Muscle of leg (tissue), 11 donors: Measurements from ENCODE around the gene MTMR6. TPM values are rescaled to one million over a fixed set of nuclear protein-coding genes. Genes with fewer than 3 reads are reported as not detected.

Experiments used
- DNase-seq: peaks from one replicate; pipeline ENCODE4 v3.0.0; 2013
- H3K27ac ChIP-seq: one replicate; pipeline ENCODE4 v1.5.1; 2013; ENCODE audit warnings: mild to moderate bottlenecking, low read length, control low read depth
- H3K27me3 ChIP-seq: one replicate; pipeline ENCODE4 v1.6.1; 2013; ENCODE audit warnings: low read length; ENCODE audit not compliant: control insufficient read depth, insufficient read depth
- H3K36me3 ChIP-seq: one replicate; pipeline ENCODE4 v1.6.1; 2013; ENCODE audit warnings: low read length; ENCODE audit not compliant: control insufficient read depth, insufficient read depth
- H3K4me1 ChIP-seq: one replicate; pipeline ENCODE4 v1.6.1; 2013; ENCODE audit warnings: low read length; ENCODE audit not compliant: control insufficient read depth, insufficient read depth
- H3K4me3 ChIP-seq: one replicate; pipeline ENCODE4 v1.5.1; 2013; ENCODE audit warnings: low read length, control low read depth
- H3K9me3 ChIP-seq: replicated peaks from 2 replicates; pipeline ENCODE4 v1.6.1; 2013; ENCODE audit warnings: low read depth, low read length; ENCODE audit not compliant: control insufficient read depth
- WGBS: methylation state at CpG from one replicate; pipeline ENCODE4 v1.1.5; 2013; ENCODE audit warnings: missing lambda C conversion rate; ENCODE audit not compliant: insufficient coverage; 5-methylcytosine and 5-hydroxymethylcytosine counted together
- polyA plus RNA-seq, 8 donors: library from polyadenylated mRNA; unstranded; fragments of 120-200 nt; gene quantifications; one replicate each; pipeline versions ENCODE4 v1.2.1 to v1.2.3, GENCODE V29; 2013; ENCODE audit warnings: inconsistent platforms in 1 of 8, low replicate concordance in 1 of 8; ENCODE audit not compliant: insufficient read length in 8 of 8, insufficient read depth in 1 of 8
- total RNA-seq: library from RNA; stranded (reverse); fragments of 120-200 nt; gene quantifications from one replicate; pipeline ENCODE4 v1.2.4, GENCODE V29; 2013

Gene MTMR6
- total and polyA plus RNA-seq, 9 donors, result 9.2 to 13.3 (median 11.4) TPM

DNA sequence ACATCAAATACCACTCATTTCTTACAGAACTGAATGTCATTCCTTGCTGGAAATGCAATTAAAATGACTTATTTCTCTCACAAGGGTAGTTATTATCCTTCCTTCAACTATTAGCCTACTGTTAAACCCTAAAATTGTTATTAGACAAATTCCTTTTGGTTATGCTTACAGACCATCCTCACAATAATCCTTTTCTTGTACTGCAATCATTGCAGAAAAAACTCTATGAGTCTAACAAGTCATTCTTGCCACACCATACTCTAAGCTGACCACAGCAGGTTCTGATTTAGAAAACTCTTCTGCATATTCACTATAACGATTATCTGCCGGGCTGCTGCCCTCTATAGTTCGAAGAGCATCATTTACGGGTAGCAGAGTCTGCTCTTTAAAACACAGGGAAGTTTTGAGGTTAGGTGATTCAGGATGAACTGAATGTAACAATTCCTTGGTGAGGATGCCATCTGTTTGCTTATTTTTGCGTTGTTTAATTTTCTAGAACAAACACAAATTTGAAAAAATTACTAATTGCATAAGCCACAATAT lies 38.2 kb downstream of the MTMR6 start:
- H3K9me3 ChIP-seq, result no peaks in the 10 kb centered on the region
- no peaks in the 10 kb centered on the region for H3K4me1 ChIP-seq
- no peak overlapping the region for H3K27ac ChIP-seq
- peak; percentile 57 for DNase-seq
- no peaks in the 10 kb centered on the region for H3K27me3 ChIP-seq
- no CpG with 5 or more reads among the region's 5 CpGs for WGBS
- no peak overlapping the region for H3K4me3 ChIP-seq
- peaks cover 5% of the 10 kb centered on the region for H3K36me3 ChIP-seq

DNA sequence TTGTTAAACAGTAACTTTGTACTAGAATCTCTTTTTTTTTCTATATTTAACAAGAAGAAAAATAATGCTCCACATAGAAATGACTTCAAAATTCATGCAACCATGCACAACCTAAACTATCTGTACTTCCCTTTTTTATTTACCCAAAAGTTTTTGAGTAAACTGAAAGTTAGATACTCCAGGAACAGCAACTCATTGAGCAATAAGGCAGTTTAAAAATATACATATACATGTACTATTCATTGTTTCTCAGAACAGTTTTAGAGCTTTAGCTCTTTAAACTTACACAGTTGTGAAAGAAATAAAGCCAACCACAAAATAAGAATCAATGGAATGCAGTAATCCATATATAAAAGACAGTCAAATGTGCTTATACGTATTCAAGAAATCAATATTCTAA lies 39.2 kb downstream of the MTMR6 start:
- no peaks in the 10 kb centered on the region for H3K9me3 ChIP-seq
- no peaks in the 10 kb centered on the region for H3K27me3 ChIP-seq
- DNase-seq, result no peak
- no CpG with 5 or more reads among the region's 1 CpG for WGBS
- no peak overlapping the region for H3K27ac ChIP-seq
- peaks cover 5% of the 10 kb centered on the region for H3K36me3 ChIP-seq
- no peak overlapping the region for H3K4me3 ChIP-seq
- H3K4me1 ChIP-seq, result no peaks in the 10 kb centered on the region

DNA sequence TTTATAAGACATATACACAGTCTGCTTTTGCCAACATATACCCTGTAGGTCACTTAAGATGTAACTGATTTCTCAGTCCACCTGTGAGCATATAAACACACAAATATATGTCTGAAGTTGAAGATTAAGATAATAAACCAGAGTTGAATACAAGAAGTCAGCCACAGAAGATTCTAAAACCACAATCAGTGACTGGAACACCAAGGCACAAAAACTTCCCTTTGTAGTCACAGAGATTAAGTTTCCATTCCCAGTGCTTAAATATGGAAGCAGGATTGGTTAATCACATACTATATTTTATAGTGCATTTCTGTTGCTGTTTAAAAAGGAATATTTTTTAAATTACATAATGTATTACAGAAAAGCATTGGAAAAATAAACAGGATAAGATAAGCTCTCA lies 39.9 kb downstream of the MTMR6 start:
- Histone ChIP-seq H3K27ac (no peak overlapping the region), H3K4me1 (no peaks in the 10 kb centered on the region), H3K36me3 (peaks cover 2% of the 10 kb centered on the region), H3K9me3 (no peaks in the 10 kb centered on the region), H3K27me3 (no peaks in the 10 kb centered on the region), H3K4me3 (no peak overlapping the region)
- no peak for DNase-seq

GRCh38 chr13:25244123-25244522 lies 43.2 kb downstream of the MTMR6 start:
- Histone ChIP-seq H3K9me3 (no peaks in the 10 kb centered on the region), H3K4me3 (no peak overlapping the region), H3K27me3 (no peaks in the 10 kb centered on the region), H3K27ac (no peak overlapping the region), H3K36me3 (no peaks in the 10 kb centered on the region), H3K4me1 (no peaks in the 10 kb centered on the region)
- WGBS, result 97% methylated on average over 6 of the region's 6 CpGs
- no peak for DNase-seq

- H3K27ac ChIP-seq, result no peak overlapping the region
- no CpG with 5 or more reads among the region's 3 CpGs for WGBS
- H3K9me3 ChIP-seq, result no peaks in the 10 kb centered on the region
- no peaks in the 10 kb centered on the region for H3K36me3 ChIP-seq
- H3K4me1 ChIP-seq, result no peaks in the 10 kb centered on the region
- DNase-seq, result no peak
- no peak overlapping the region for H3K4me3 ChIP-seq
- no peaks in the 10 kb centered on the region for H3K27me3 ChIP-seq
These were observed 44.3 kb downstream of the MTMR6 start for GRCh38 chr13:25242956-25243355.

DNA sequence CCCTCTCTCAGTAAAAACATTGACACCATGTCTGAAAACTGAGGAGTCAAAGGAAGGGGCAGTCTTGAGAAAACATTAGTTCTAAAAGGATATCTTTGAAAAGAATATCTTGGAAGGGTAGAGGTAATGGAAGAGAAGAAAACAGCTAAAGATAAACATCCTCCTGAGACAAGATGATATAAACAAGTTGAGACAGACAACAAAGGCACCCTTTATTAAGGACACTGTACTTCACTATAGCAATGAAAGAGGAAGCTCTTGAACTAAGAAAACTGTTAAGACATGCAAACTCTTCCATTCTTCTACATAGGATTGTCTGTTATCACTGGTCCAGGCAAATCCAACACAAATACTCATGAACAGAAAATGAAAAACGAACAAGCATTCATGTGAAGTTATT lies 46.3 kb downstream of the MTMR6 start:
- Histone ChIP-seq H3K4me3 (no peak overlapping the region), H3K9me3 (no peaks in the 10 kb centered on the region), H3K27me3 (no peaks in the 10 kb centered on the region), H3K4me1 (no peaks in the 10 kb centered on the region), H3K36me3 (no peaks in the 10 kb centered on the region), H3K27ac (no peak overlapping the region)
- DNase-seq, result no peak
- WGBS, result no CpG with 5 or more reads among the region's 1 CpG

GRCh38 chr13:25237083-25237482 lies 50.2 kb downstream of the MTMR6 start:
- Histone ChIP-seq H3K36me3 (no peaks in the 10 kb centered on the region), H3K4me1 (no peaks in the 10 kb centered on the region), H3K27me3 (no peaks in the 10 kb centered on the region), H3K9me3 (no peaks in the 10 kb centered on the region), H3K27ac (no peak overlapping the region), H3K4me3 (no peak overlapping the region)
- WGBS, result no CpG with 5 or more reads among the region's 2 CpGs
- no peak for DNase-seq

DNA sequence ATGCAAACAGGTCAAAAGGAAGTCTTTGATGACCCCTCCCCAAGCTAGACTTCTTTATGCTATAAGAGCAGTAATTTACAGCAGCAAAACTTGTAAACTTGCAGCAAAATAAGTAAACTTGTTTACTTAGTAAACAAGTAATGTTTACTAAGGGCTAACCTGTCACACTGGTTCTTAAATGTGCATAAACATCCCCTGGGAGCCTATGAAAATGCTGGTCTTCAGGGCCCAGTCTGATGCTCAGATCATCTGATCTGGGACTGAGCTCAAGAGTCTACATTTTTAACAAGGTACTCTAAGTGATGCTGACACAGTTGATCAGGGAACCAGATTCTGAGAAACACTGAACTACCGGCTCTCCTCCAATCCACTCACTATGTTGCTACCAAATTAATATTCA lies 53.4 kb downstream of the MTMR6 start:
- no peak for DNase-seq
- no peaks in the 10 kb centered on the region for H3K36me3 ChIP-seq
- no peaks in the 10 kb centered on the region for H3K9me3 ChIP-seq
- H3K4me3 ChIP-seq, result no peak overlapping the region
- 100% methylated on average over 1 of the region's 1 CpG for WGBS
- H3K4me1 ChIP-seq, result no peaks in the 10 kb centered on the region
- no peak overlapping the region for H3K27ac ChIP-seq
- no peaks in the 10 kb centered on the region for H3K27me3 ChIP-seq

- Histone ChIP-seq H3K27ac (no peak overlapping the region), H3K36me3 (no peaks in the 10 kb centered on the region), H3K4me3 (no peak overlapping the region), H3K4me1 (no peaks in the 10 kb centered on the region), H3K9me3 (no peaks in the 10 kb centered on the region), H3K27me3 (peaks cover 3% of the 10 kb centered on the region)
- WGBS, result 80% methylated on average over 1 of the region's 2 CpGs
- peak; percentile 30 for DNase-seq
These were observed 54.3 kb downstream of the MTMR6 start for GRCh38 chr13:25232937-25233515.

GRCh38 chr13:25231517-25231916 lies 55.8 kb downstream of the MTMR6 start:
- no peaks in the 10 kb centered on the region for H3K36me3 ChIP-seq
- WGBS, result 25% methylated on average over 1 of the region's 5 CpGs
- no peak for DNase-seq
- no peak overlapping the region for H3K4me3 ChIP-seq
- H3K9me3 ChIP-seq, result no peaks in the 10 kb centered on the region
- no peaks in the 10 kb centered on the region for H3K4me1 ChIP-seq
- H3K27me3 ChIP-seq, result peaks cover 3% of the 10 kb centered on the region
- H3K27ac ChIP-seq, result no peak overlapping the region

DNA sequence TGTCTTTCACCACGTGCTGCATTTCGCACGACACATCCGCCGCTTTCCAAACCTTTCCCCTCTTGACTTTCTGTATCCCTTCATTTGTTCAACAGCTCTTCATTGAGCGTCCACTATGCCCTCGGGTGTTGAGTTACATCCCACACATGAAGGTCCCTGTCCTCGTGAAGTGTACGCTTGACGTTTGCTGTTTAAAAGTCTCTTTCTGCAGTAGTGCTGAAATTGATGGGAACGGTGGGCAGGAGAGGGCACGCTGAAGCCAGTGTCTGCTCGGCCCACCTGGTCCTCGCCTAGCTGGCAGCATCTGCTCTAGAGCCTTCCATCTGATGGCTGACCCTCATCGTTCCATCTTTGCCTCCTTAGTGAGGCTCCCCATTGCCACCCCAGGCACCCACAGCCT lies 59.6 kb downstream of the MTMR6 start:
- WGBS, result 85% methylated on average over 15 of the region's 15 CpGs
- Histone ChIP-seq H3K27me3 (peaks cover 7% of the 10 kb centered on the region), H3K36me3 (no peaks in the 10 kb centered on the region), H3K4me1 (no peaks in the 10 kb centered on the region), H3K27ac (no peak overlapping the region), H3K4me3 (no peak overlapping the region), H3K9me3 (no peaks in the 10 kb centered on the region)
- no peak for DNase-seq
